22Rv1 (cell line): ENCODE results near the gene TBCA.

Source experiments
- ZFX ChIP-seq: fragments of 450-650 bp; IDR thresholded peaks from 2 replicates; pipeline ENCODE4 v1.6.1; 2017; ENCODE audit warnings: antibody characterized with exemption, borderline replicate concordance
- TF ChIP-seq, protein P1 (sequence below): fragments of 450-650 bp; IDR thresholded peaks from 2 replicates; pipeline ENCODE4 v1.5.1; 2017; ENCODE audit warnings: mild to moderate bottlenecking

GRCh38 chr5:77709993-77710685, 66.0 kb downstream of the TBCA start:
- TF ChIP-seq, protein P1, sequence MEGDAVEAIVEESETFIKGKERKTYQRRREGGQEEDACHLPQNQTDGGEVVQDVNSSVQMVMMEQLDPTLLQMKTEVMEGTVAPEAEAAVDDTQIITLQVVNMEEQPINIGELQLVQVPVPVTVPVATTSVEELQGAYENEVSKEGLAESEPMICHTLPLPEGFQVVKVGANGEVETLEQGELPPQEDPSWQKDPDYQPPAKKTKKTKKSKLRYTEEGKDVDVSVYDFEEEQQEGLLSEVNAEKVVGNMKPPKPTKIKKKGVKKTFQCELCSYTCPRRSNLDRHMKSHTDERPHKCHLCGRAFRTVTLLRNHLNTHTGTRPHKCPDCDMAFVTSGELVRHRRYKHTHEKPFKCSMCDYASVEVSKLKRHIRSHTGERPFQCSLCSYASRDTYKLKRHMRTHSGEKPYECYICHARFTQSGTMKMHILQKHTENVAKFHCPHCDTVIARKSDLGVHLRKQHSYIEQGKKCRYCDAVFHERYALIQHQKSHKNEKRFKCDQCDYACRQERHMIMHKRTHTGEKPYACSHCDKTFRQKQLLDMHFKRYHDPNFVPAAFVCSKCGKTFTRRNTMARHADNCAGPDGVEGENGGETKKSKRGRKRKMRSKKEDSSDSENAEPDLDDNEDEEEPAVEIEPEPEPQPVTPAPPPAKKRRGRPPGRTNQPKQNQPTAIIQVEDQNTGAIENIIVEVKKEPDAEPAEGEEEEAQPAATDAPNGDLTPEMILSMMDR, result no peak
- no peak for TF ChIP-seq ZFX
